Measurements from ENCODE around the gene CLHC1. TPM values are rescaled to one million over a fixed set of nuclear protein-coding genes. Genes with fewer than 3 reads are reported as not detected.
A peak's percentile ranks its signal among the peaks of the same experiment; 100 is the strongest.

The CLHC1 gene
- polyA plus RNA-seq, 1 of the 3 experiments (the other 2 are of a cell fraction) = 3.8 TPM

- Histone ChIP-seq H3K9ac (no peak overlapping the region), H4K20me1 (ENCODE audit: insufficient read depth) (no peaks in the 10 kb centered on the region), H3K9me2 (no peaks in the 10 kb centered on the region), H3K79me2 (ENCODE audit: insufficient read depth) (no peaks in the 10 kb centered on the region), H3K27me3 (ENCODE audit: insufficient read depth) (no peaks in the 10 kb centered on the region), H3F3A (replicated peaks; ENCODE audit: insufficient read depth) (peaks cover 46% of the 10 kb centered on the region), H3K27ac (ENCODE audit: low read depth in 2 of 2, low read length in 1 of 2) (0 out of 4 replicates have a peak overlapping the region, but pooled peaks of 1 of the 2 experiments have one; percentile 26), H2AFZ (ENCODE audit: low read depth) (no peak overlapping the region), H3K4me2 (no peak overlapping the region), H3K9me3 (no peaks in the 10 kb centered on the region), H3K36me3 (replicated peaks in 1 of 2; ENCODE audit: control insufficient read depth in 1 of 2, insufficient read depth in 2 of 2, low read length in 1 of 2) (no peaks in the 10 kb centered on the region), H3K4me3 (ENCODE audit: low read depth in 2 of 2, low read length in 1 of 2) (no peak overlapping the region), H3K4me1 (ENCODE audit: control insufficient read depth in 1 of 2, insufficient read depth in 2 of 2, low read depth in 1 of 2, low read length in 1 of 2) (peaks cover 39 to 58% of the 10 kb centered on the region in 2 experiments)
- 91% methylated on average over 3 of the region's 4 CpGs for WGBS (ENCODE audit: low lambda C conversion rate)
- POLR2A ChIA-PET = interaction anchor here (1.1 kb wide), 1 partner anchor 15 kb away, joined by 3 read pairs; no protein-coding TSS in a partner anchor
- no peak for DNase-seq
- CTCF ChIA-PET = interaction anchor here (1.1 to 1.8 kb wide), 3 partner anchors 9 to 110 kb away, joined by 6 to 9 read pairs (median 7); no protein-coding TSS in a partner anchor
- TF ChIP-seq PBX3 (IDR thresholded peaks at IDR 0.05) (no peak), TCF12 (IDR thresholded peaks at IDR 0.05) (0 out of 2 replicates have a peak, but pooled peaks have one; percentile 11)
Observed at GRCh38 chr2:55159037-55159651, 72.9 kb downstream of the CLHC1 start.

GRCh38 chr2:55158111-55158814, 73.8 kb downstream of the CLHC1 start:
- ChIA-PET POLR2A (no interaction called here), CTCF (interaction anchor here (1.8 to 3.7 kb wide), 2 partner anchors 9 to 110 kb away, joined by 9 to 12 read pairs; no protein-coding TSS in a partner anchor)
- TF ChIP-seq JUND (IDR thresholded peaks at IDR 0.05) (no peak), EZH2phosphoT487 (IDR thresholded peaks at IDR 0.05; ENCODE audit: borderline replicate concordance, low read depth) (no peak), ELF1 (IDR thresholded peaks at IDR 0.05) (no peak), FOSL2 (IDR thresholded peaks at IDR 0.05; ENCODE audit: borderline replicate concordance, low read depth) (no peak), RCOR1 (IDR thresholded peaks at IDR 0.05; ENCODE audit: low read length) (no peak), FOXJ3 (CRISPR knock-in tag; IDR thresholded peaks at IDR 0.05) (no peak), RFX5 (IDR thresholded peaks at IDR 0.05; ENCODE audit: low read length) (no peak), CHD2 (IDR thresholded peaks at IDR 0.05; ENCODE audit: low read length, partially characterized antibody) (no peak), TAF1 (IDR thresholded peaks at IDR 0.05; ENCODE audit: borderline replicate concordance, low read depth, low read length) (no peak), SMC3 (IDR thresholded peaks at IDR 0.05; ENCODE audit: low read depth, low read length) (no peak), ZBTB33 (IDR thresholded peaks at IDR 0.05; ENCODE audit: borderline replicate concordance, low read depth) (no peak), TEAD4 (IDR thresholded peaks at IDR 0.05; ENCODE audit: borderline replicate concordance, insufficient read depth) (no peak)
- peaks cover 30 to 52% of the 10 kb centered on the region in 2 experiments for H3K4me1 ChIP-seq (ENCODE audit: control insufficient read depth in 1 of 2, insufficient read depth in 2 of 2, low read depth in 1 of 2, low read length in 1 of 2)
- H2AFZ ChIP-seq (ENCODE audit: low read depth) = no peak overlapping the region
- H3K27me3 ChIP-seq (ENCODE audit: insufficient read depth) = no peaks in the 10 kb centered on the region
- no peak overlapping the region for H3K9ac ChIP-seq
- WGBS (ENCODE audit: low lambda C conversion rate) = 94% methylated on average over 10 of the region's 10 CpGs
- no peaks in the 10 kb centered on the region for H3K9me2 ChIP-seq
- H3K79me2 ChIP-seq (ENCODE audit: insufficient read depth) = no peaks in the 10 kb centered on the region
- H3K36me3 ChIP-seq (replicated peaks in 1 of 2; ENCODE audit: control insufficient read depth in 1 of 2, insufficient read depth in 2 of 2, low read length in 1 of 2) = no peaks in the 10 kb centered on the region
- DNase-seq = no peak
- no peak overlapping the region for H3K4me3 ChIP-seq (ENCODE audit: low read depth in 2 of 2, low read length in 1 of 2)
- H3K4me2 ChIP-seq = peak overlapping the region; percentile 76; the same call in 1 of the 2 replicates
- peaks cover 45% of the 10 kb centered on the region for H3F3A ChIP-seq (replicated peaks; ENCODE audit: insufficient read depth)
- H3K9me3 ChIP-seq = no peaks in the 10 kb centered on the region
- no peaks in the 10 kb centered on the region for H4K20me1 ChIP-seq (ENCODE audit: insufficient read depth)
- H3K27ac ChIP-seq (ENCODE audit: low read depth in 2 of 2, low read length in 1 of 2) = peak overlapping the region; percentile 90 to 96

Data from SK-N-SH (cell line).